Skin epidermis (tissue), 12 donors: Measurements from ENCODE around the gene FZD4.
"Not testable (repeated sequence)": the region's sequence is repeated elsewhere in the genome, so short reads cannot be mapped to it uniquely, and the experiment has no call there.

Experiments
- H3K27ac ChIP-seq, 21 experiments: fragments of 200-600 bp; sonication (generic) in 11 of 21; one replicate each; pipeline ENCODE4 v1.5.0; 2020; ENCODE audit warnings: mild to moderate bottlenecking in 3 of 21, inconsistent platforms in 2 of 21, moderate library complexity in 2 of 21
- H3K4me3 ChIP-seq, 7 experiments: fragments of 200-600 bp; sonication (generic) in 2 of 7; one replicate each; pipeline ENCODE4 v1.5.0; 2020; ENCODE audit warnings: inconsistent platforms in 2 of 7, mild to moderate bottlenecking in 2 of 7, moderate library complexity in 1 of 7

The FZD4 gene

GRCh38 chr11:86955361-86956120, at the start of gene FZD4:
Gene FZD4, minus strand, starts transcription at chr11:86955395. Its CDS starts 310 bp downstream, at chr11:86955085.
- peak within 1 kb of the TSS; percentile 49 to 75 (median 65) for H3K4me3 ChIP-seq
- H3K27ac ChIP-seq: peak within 1 kb of the TSS; percentile 19 to 85 (median 76)

- not testable (repeated sequence) for H3K27ac ChIP-seq, H3K4me3 ChIP-seq
Measured at GRCh38 chr11:87004281-87004680, 49.1 kb upstream of the FZD4 start.

DNA sequence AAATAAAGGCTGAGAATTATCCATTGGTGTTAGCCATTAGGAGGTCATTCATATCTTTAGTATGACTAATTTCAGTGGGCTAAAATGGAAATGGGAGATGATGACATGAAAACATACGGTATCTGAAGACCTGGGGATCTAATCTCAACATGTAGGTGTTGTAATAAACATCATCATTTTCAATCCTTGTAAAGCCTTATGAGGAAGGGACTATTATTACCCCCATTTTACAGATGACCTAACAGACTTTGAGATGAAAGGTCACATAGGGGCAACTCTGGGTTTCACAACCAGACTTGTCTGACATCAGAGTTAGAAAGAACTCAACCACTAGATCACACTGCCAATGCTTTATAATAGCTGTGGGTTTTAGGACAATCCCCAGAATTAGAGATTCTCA, 47.7 kb upstream of the FZD4 start:
- Histone ChIP-seq H3K4me3 (no peak overlapping the region), H3K27ac (no peak overlapping the region)

- H3K4me3 ChIP-seq: no peak overlapping the region
- no peak overlapping the region for H3K27ac ChIP-seq
Measured at GRCh38 chr11:86999859-87000753, 44.9 kb upstream of the FZD4 start.

GRCh38 chr11:86999388-86999787, 44.2 kb upstream of the FZD4 start:
- no peak overlapping the region for H3K27ac ChIP-seq
- H3K4me3 ChIP-seq: no peak overlapping the region

DNA sequence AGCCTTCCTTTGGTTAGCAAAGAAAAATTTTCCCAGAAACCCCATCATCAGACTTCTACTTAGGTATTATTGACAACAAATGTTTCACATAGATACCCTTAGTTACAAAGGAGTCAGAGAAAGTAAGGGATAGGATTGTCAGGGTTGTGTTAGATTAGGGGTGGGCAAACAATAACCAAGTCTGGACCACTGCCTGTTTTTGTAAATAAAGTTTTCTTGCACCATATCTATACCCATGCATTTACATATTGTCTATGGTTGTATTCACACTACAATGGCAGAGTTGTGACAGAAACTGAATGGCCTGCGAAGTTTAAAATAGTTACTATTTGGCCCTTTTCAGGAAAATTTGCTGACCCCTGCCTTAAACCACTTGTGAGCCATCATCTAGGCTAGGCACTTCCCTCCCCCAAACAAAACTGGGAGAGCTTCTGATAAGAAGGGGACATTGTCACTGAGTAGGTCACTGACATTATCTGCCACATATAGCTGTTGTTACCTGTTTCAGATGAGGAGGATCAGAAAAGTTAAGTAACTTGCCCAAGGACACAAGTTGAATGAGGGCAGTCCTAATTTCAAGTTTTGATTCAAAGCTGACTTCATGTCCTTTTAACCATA, 41.9 kb upstream of the FZD4 start:
- H3K27ac ChIP-seq: no peak overlapping the region
- H3K4me3 ChIP-seq: no peak overlapping the region

GRCh38 chr11:86993031-86993430, 37.8 kb upstream of the FZD4 start:
- no peak overlapping the region for H3K27ac ChIP-seq
- no peak overlapping the region for H3K4me3 ChIP-seq

- H3K27ac ChIP-seq, H3K4me3 ChIP-seq: not testable (repeated sequence)
Measured at GRCh38 chr11:86992340-86992739, 37.1 kb upstream of the FZD4 start.

DNA sequence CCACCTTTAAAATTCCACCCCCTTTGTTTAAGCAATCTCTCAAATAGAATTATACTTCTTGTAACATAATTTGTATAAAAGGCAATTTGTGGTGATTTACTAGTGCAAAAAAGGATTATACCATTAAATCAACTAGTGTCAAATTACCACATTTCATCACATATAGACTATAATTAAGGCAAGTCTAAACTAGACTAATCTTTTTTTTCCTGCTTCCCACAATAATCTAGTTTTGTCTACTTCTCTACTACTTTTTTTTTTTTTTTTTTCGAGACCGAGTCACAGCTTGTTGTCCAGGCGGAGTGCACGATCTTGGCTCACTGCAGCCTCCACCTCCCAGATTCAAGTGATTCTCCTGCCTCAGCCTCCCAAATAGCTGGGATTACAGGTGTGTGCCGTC, 36.1 kb upstream of the FZD4 start:
- H3K27ac ChIP-seq: no peak overlapping the region

GRCh38 chr11:86990515-86990914, 35.3 kb upstream of the FZD4 start:
- H3K27ac ChIP-seq: no peak overlapping the region
- H3K4me3 ChIP-seq: no peak overlapping the region

More for the DNA sequence above, 36.1 kb upstream of the FZD4 start:
- no peak overlapping the region for H3K4me3 ChIP-seq

- H3K4me3 ChIP-seq: no peak overlapping the region
- no peak overlapping the region for H3K27ac ChIP-seq
Measured at GRCh38 chr11:86990031-86990430, 34.8 kb upstream of the FZD4 start.

- H3K4me3 ChIP-seq: no peak overlapping the region
- no peak overlapping the region for H3K27ac ChIP-seq
Measured at GRCh38 chr11:86988351-86988881, 33.2 kb upstream of the FZD4 start.

DNA sequence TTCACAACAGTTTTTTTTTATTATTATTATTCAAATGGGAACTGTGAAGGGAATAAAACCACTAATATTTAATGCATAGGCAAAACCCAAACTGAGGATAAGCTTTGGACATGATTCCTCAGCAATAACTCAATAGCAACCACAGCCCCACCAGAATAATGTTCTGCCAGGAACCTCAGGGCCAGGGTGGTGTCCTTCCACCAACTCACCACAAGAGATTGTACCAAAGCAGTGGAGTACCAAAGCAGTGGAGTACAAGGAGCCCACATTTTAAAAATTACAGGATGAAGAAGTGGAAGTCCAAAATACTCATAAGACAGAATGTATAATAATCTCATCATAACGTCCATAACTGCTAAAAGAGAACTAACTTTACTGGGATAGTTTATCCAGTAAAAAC, 32.5 kb upstream of the FZD4 start:
- Histone ChIP-seq H3K27ac (no peak overlapping the region), H3K4me3 (no peak overlapping the region)

DNA sequence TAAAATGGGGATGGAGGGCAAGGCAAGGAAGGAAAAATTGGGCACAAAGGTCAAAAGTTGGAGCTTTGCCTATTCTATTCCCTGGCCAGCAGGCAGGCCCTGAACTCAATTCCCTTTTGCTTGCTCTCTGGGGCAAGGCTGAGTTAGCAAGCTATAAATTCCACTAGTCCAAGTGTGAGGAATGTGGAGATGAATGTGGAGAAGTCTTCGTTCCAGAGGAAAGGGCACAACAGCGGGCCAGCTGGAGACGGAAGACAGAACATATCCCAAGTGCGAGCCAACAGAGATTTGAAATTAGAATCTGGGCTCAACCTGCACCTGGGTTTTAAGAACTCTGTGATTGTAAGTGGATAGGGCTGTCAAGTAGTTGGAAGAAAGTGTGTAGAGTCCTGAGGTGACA, 29.5 kb upstream of the FZD4 start:
- Histone ChIP-seq H3K27ac (no peak overlapping the region), H3K4me3 (no peak overlapping the region)

GRCh38 chr11:86983021-86983488, 27.9 kb upstream of the FZD4 start:
- peak overlapping the region in 1 of 21 experiments; percentile 22 for H3K27ac ChIP-seq
- H3K4me3 ChIP-seq: no peak overlapping the region

- H3K27ac ChIP-seq: no peak overlapping the region
- H3K4me3 ChIP-seq: no peak overlapping the region
Measured at GRCh38 chr11:86981777-86982540, 26.8 kb upstream of the FZD4 start.

DNA sequence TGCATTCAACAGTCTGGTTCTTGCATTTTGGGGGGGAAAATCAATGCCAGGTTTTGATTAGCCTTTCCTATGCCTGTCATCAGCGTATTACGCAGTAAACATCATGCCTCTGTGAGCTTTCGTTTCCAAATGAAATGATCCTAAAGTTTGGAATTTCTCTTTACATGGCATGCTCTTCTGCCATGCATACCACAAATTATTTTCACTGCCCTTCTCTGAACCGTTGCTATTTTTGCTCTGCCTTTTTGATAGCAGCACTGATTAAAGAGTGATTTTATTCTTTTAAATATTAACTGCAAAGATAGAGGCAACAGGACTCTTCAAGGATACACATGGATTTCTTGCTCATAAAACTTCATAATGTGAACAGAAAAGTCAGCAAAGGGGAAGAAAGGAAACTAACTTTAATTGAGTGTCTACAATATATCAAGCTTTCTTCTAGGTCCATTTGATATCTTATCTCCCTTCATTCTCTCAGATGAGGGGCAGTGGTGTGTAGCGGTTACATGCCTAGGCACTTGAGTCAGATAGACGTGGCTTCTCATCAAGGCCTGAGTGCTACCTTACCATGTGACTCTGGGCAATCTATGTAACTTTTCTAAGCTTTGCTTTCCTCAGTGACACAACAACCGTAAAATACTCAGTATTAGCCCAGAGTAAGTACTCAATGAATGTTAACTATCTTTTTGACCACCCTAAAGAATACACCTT, 25.0 kb upstream of the FZD4 start:
- peak overlapping the region in 1 of 21 experiments; percentile 46 for H3K27ac ChIP-seq

GRCh38 chr11:86978756-86979608, 23.8 kb upstream of the FZD4 start:
- Histone ChIP-seq H3K4me3 (no peak overlapping the region), H3K27ac (no peak overlapping the region)

More for the DNA sequence above, 25.0 kb upstream of the FZD4 start:
- H3K4me3 ChIP-seq: no peak overlapping the region
